ENCODE data around the gene EMC8. TPM values are rescaled to one million over a fixed set of nuclear protein-coding genes. Genes with fewer than 3 reads are reported as not detected.

EMC8 gene
- polyA plus RNA-seq, 1 experiment, result 30.5 TPM

GRCh38 chr16:85765767-85766166, 33.6 kb downstream of the EMC8 start:
- no peak for DNase-seq (ENCODE audit: low read depth, low spot score)
- Histone ChIP-seq H3K4me3 (ENCODE audit: low read depth, low read length) (no peak overlapping the region), H3K9me3 (ENCODE audit: control insufficient read depth, insufficient read depth, low read length) (no peaks in the 10 kb centered on the region), H3K27ac (ENCODE audit: low read depth, low read length) (no peak overlapping the region), H3K27me3 (ENCODE audit: control insufficient read depth, insufficient read depth, low read length) (no peaks in the 10 kb centered on the region)
- TF ChIP-seq CTCF (IDR thresholded peaks at IDR 0.05; ENCODE audit: low read depth, low read length), result no peak
- ChIA-PET POLR2A (no interaction called here), CTCF (no interaction called here)

GRCh38 chr16:85765211-85765610, 34.1 kb downstream of the EMC8 start:
- ChIA-PET POLR2A (no interaction called here), CTCF (no interaction called here)
- no peak for DNase-seq (ENCODE audit: low read depth, low spot score)
- no peak for TF ChIP-seq CTCF (IDR thresholded peaks at IDR 0.05; ENCODE audit: low read depth, low read length)
- H3K27me3 ChIP-seq (ENCODE audit: control insufficient read depth, insufficient read depth, low read length), result no peaks in the 10 kb centered on the region
- H3K4me3 ChIP-seq (ENCODE audit: low read depth, low read length), result no peak overlapping the region
- no peak overlapping the region for H3K27ac ChIP-seq (ENCODE audit: low read depth, low read length)
- H3K9me3 ChIP-seq (ENCODE audit: control insufficient read depth, insufficient read depth, low read length), result no peaks in the 10 kb centered on the region

- H3K4me3 ChIP-seq (ENCODE audit: low read depth, low read length), result no peak overlapping the region
- ChIA-PET CTCF (no interaction called here), POLR2A (interaction anchor here (0.7 kb wide), 1 partner anchor 756 kb away, joined by 4 read pairs; no protein-coding TSS in a partner anchor)
- no peaks in the 10 kb centered on the region for H3K27me3 ChIP-seq (ENCODE audit: control insufficient read depth, insufficient read depth, low read length)
- no peaks in the 10 kb centered on the region for H3K9me3 ChIP-seq (ENCODE audit: control insufficient read depth, insufficient read depth, low read length)
- no peak overlapping the region for H3K27ac ChIP-seq (ENCODE audit: low read depth, low read length)
- TF ChIP-seq CTCF (IDR thresholded peaks at IDR 0.05; ENCODE audit: low read depth, low read length), result no peak
- DNase-seq (ENCODE audit: low read depth, low spot score), result no peak
Measured at GRCh38 chr16:85763616-85764015, 35.7 kb downstream of the EMC8 start.

- no peak for TF ChIP-seq CTCF (IDR thresholded peaks at IDR 0.05; ENCODE audit: low read depth, low read length)
- H3K27ac ChIP-seq (ENCODE audit: low read depth, low read length), result no peak overlapping the region
- H3K4me3 ChIP-seq (ENCODE audit: low read depth, low read length), result no peak overlapping the region
- DNase-seq (ENCODE audit: low read depth, low spot score), result no peak
- POLR2A ChIA-PET, result no interaction called here
- CTCF ChIA-PET, result no interaction called here
- H3K27me3 ChIP-seq (ENCODE audit: control insufficient read depth, insufficient read depth, low read length), result no peaks in the 10 kb centered on the region
- no peaks in the 10 kb centered on the region for H3K9me3 ChIP-seq (ENCODE audit: control insufficient read depth, insufficient read depth, low read length)
Measured at GRCh38 chr16:85762970-85763369, 36.4 kb downstream of the EMC8 start.

GRCh38 chr16:85761861-85762260, 37.5 kb downstream of the EMC8 start:
- H3K4me3 ChIP-seq (ENCODE audit: low read depth, low read length), result no peak overlapping the region
- no peaks in the 10 kb centered on the region for H3K9me3 ChIP-seq (ENCODE audit: control insufficient read depth, insufficient read depth, low read length)
- ChIA-PET CTCF (no interaction called here), POLR2A (no interaction called here)
- no peak overlapping the region for H3K27ac ChIP-seq (ENCODE audit: low read depth, low read length)
- DNase-seq (ENCODE audit: low read depth, low spot score), result no peak
- TF ChIP-seq CTCF (IDR thresholded peaks at IDR 0.05; ENCODE audit: low read depth, low read length), result no peak
- no peaks in the 10 kb centered on the region for H3K27me3 ChIP-seq (ENCODE audit: control insufficient read depth, insufficient read depth, low read length)
